GM19043 (cell line): ENCODE data around the gene RERGL.
"Not testable (repeated sequence)": the region's sequence is repeated elsewhere in the genome, so short reads cannot be mapped to it uniquely, and the experiment has no call there.

Experiments used
- ATAC-seq: cut with Tn5 transposase; IDR thresholded peaks from one replicate; pipeline ENCODE4 v1.9.1; 2021; ENCODE audit warnings: low read depth; ENCODE audit not compliant: unreplicated experiment

RERGL gene

DNA sequence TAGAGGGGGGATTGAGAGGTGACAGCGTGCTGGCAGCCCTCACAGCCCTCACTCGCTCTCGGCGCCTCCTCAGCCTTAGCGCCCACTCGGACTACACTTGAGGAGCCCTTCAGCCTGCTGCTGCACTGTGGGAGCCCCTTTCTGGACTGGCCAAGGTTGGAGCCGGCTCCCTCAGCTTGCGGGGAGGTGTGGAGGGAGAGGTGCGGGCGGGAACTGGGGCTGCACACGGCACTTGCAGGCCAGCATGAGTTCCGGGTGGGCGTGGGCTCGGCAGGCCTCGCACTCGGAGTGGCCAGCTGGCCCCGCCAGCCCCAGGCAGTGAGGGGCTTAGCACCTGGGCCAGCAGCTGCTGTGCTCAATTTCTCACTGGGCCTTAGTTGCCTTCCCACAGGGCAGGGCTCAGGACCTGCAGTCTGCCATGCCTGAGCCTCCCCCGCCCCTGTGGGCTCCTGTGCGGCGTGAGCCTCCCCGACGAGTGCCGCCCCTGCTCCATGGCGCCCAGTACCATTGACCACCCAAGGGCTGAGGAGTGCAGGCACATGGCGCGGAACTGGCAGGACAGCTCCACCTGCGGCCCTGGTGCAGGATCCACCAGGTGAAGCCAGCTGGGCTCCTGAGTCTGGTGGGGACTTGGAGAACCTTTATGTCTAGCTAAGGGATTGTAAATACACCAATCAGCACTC lies 49.8 kb downstream of the RERGL start:
- ATAC-seq: not testable (repeated sequence)
